ENCODE data around the gene ALKBH8.
"Not testable (repeated sequence)": the region's sequence is repeated elsewhere in the genome, so short reads cannot be mapped to it uniquely, and the experiment has no call there.

Gene ALKBH8

DNA sequence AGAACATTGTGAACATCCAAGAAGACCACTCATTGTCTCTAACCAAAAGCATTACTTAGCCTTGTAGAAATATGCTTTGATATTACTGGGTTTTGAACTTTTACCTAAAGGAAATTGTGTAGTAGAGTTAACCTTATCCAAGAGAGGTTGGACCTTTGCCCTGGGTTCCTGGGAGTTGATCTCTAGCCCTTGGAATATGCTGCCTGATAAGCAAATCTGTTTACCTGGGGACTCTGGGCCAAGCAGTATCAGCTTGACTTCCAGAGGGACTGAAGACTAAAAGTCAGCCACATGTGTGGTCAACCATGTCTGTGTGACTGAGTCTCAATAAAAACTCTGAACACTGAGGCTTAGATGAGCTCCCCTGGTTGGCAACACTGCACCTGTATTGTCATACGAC, 63.8 kb downstream of the ALKBH8 start:
- DNase-seq, result no peak

DNA sequence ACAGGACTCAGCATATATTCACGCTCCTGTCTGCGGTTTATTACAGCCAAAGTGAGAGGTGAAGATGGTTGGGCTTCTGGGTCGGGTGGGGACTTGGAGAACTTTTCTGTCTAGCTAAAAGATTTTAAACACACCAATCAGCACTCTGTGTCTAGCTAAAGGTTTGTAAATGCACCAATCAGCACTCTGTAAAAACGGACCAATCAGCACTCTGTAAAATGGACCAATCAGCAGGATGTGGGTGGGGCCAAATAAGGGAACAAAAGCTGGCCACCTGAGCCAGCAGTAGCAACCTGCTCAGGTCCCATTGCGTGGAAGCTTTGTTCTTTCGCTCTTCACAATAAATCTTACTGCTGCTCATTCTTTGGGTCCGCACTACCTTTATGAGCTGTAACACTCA, 68.2 kb downstream of the ALKBH8 start:
- DNase-seq, result not testable (repeated sequence)

DNA sequence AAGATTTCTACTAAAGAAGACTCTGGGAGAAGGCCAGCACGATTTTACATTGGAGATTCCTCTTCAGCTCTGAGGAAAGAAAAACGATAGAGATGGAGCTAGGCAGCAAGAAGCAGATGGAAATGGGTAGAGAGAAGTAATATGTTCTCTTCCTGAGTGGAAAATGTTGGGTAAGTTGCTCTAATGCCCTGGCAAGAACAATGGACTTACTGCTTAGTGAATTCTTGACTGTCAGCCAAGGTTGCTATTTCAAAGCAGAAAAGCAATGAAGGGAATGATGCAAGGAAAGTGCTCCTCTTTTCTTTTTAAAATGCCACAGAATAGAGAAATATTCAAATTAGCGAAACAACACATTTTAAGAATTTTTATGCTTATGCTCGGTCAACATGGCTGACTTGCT, 69.5 kb downstream of the ALKBH8 start:
- no peak for DNase-seq

DNA sequence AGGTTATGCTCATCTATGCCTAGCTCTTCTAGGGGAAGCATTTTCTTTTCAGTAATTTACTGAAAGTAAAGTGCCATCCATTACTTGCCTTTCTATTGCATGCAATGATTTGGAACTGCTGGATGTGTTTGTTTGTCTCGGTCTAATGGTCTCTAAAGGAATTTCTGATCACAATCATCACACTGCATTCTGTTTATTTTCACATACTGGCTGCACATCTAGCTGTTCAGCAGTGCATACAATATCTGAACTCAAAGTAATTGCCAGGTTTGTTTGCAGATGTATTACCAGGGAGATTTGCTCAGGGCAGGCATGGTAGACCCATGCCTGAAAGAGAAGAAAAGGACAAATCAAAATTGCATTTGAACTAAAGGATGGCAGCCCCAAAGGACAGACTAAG, 71.5 kb downstream of the ALKBH8 start:
- DNase-seq, result no peak

DNA sequence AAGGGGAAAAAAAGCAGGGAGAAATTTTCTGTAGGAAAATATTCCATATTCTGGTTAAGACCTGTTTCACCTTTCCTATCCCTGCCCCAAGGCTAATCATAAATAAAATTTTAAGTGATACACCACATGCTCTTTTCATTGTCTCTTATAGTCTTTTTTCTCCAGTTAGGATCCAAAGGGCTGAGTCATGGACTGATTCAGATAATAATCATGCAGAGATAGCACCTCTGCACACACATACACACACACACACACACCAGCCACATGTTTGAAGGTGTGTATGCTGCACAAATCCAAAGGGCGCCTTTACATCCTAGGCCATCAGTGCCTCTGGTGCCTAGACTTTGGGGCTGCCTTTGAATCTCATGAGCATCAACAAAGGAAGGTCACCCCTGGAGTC, 72.4 kb downstream of the ALKBH8 start:
- no peak for DNase-seq

DNA sequence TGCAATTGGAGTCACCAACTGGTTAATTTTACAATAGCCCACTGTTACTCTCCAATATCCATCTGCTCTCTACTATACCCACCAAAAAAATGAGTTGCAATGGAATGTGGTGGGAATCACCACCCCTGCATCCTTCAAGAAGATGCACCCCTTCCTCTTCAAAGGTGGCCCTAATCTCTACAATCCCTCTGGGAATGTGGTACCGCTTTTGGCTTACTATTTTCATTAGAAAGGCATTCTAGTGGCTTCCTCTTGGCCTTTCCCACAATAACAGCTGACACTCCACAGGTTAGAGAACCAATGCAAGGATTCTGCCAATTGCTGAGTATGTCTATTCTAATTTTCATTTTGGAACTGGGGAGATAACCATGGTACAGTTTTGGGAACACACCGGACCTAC, 74.7 kb downstream of the ALKBH8 start:
- no peak for DNase-seq

DNA sequence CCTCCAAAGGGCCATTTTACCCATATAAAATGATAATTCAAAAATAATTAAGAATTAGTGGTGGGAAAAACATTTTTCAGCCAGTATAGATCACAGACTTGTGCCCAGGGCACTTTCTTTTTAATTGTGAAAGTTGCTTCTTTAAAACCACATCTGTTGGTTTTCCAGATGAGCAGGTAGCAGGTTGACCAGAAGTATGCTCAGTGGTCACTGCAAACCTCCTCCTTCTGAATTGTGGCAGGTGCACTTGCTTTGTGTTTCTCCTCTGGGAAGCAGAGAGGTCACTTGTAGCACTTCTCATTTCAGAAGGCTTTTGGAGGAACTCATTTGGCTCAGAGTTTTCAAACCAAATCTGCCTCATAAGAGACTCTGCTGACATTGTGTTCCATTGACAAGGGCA, 83.3 kb downstream of the ALKBH8 start:
- DNase-seq, result no peak

DNA sequence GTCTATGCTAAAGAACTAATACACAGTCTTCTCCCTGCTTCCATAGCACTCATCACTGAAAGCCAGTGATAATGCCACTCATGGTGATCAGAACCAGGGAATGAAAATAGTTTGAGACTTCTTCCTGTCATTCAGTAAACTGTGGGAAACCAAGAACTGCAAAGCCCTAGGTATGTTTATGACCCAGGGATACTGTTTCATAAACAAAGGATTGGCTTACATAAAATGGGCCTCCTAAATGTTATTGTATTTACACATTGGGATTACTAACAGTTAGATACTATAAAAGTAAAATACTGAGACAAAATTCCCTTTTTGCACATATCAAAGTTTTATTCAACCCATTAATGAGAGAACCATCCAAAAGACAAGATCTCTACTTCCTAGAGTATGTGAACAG, 86.6 kb downstream of the ALKBH8 start:
- no peak for DNase-seq

DNA sequence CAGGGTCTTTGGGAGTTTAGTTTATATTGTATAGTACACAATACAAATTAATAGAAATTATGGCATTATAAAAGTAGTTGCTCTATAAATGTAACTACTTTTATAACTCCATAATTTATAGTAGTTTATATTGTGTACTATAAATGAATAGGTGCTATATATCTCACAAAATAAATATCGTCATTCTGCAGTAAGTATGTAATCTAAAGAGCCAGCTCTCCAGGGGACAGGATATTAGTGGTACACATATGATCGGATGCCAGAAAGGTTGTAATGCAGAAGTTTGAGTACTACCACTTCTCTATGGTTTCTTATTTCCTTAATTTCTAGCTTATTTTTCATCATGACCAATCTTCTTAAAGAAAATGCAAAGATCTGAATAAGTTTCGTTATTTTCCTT, 87.7 kb downstream of the ALKBH8 start:
- DNase-seq, result no peak

DNA sequence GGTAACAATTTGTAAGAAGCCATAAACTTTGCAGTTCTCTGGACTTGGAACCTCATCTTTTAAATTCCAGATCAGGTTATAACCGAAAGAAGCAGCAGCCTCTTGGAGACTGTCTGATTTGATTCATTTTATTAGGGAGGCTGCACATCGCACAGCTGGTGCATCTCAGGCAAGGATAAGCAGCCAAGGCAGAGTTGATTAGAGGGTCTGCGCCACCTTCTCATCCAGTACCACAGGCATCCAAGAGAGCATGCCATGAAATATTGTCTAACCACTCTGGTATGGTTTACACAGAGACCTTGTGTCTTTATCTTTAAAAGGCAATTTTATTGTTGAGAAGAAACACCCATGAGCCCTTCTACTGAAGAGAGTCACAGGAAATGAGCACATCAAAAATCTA, 91.7 kb downstream of the ALKBH8 start:
- no peak for DNase-seq

DNA sequence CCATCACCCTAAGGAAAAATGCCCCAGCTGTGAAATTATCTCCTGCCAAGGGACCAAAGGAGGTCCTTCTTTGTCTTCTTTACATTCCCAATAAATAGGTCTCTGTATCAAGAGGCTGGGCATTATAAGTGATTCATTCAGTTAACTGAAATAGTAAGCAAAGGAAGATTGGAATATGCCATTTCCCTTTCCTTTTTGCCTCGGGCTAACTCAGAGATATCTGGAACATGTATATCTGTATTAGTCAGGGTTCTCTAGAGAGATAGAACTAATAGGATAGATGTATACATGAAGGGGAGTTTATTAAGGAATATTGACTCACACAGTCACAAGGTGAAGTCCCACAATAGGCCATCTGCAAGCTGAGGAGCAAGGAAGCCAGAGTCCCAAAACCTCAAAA, 92.6 kb downstream of the ALKBH8 start:
- no peak for DNase-seq

DNA sequence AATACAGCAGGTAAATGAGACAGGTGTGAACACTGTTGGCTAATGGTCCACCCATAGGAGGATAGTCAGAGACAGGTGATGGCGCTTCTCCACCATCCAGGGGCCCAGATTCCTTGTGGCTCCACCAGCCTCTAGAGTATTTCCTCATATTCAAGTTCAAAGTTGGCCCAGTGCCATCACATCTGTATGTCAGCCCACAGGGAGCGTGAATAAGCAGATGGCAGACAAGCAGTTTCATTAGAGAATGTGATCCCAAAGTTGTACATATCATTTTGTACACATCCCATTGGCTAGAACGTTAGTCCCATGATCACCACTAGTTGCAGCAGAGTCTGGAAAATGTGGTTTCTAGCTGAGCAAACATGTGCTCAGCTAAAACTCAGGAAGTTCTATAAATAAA, 96.9 kb downstream of the ALKBH8 start:
- no peak for DNase-seq

DNA sequence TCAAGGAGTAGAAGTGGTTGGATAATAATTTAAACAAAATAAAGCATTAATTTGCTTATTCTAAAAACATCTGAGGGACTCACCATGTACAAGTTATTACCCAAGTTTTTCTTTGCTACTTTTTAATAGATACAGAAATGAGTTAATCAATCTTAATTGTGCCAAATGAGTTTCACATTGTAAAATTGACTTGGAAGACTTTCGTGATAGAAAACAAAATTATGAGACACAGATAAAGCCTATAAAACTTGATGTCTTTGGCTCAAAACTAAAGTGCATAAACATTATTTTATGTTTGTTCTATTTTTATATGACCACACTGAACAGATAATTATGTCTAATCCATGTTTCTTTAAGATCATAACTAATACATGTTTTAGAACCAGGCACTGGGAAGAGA, 97.8 kb downstream of the ALKBH8 start:
- DNase-seq, result no peak

DNA sequence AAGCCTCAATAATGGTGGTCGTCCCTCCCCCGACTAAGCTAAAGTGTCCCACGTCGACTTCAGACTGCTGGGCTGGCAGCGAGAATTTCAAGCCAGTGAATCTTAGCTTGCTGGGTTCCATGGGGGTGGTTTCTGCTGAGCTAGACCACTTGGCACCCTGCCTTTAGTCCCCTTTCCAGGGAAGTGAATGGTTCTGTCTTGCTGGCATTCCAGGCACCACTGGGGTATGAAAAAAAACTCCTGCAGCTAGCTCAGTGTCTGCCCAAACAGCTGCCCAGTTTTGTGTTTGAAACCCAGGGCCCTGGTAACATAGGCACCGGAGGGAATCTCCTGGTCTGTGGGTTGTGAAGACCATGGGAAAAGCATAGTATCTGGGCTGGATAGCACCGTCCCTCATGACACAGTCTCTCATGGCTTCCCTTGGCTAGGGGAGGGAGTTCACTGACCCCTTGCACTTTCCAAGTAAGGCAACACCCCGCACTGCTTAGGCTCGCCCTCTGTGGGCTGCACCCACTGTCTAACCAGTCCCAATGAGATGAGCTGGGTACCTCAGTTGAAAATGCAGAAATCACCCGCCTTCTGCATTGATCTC, 99.2 kb downstream of the ALKBH8 start:
- not testable (repeated sequence) for DNase-seq

DNA sequence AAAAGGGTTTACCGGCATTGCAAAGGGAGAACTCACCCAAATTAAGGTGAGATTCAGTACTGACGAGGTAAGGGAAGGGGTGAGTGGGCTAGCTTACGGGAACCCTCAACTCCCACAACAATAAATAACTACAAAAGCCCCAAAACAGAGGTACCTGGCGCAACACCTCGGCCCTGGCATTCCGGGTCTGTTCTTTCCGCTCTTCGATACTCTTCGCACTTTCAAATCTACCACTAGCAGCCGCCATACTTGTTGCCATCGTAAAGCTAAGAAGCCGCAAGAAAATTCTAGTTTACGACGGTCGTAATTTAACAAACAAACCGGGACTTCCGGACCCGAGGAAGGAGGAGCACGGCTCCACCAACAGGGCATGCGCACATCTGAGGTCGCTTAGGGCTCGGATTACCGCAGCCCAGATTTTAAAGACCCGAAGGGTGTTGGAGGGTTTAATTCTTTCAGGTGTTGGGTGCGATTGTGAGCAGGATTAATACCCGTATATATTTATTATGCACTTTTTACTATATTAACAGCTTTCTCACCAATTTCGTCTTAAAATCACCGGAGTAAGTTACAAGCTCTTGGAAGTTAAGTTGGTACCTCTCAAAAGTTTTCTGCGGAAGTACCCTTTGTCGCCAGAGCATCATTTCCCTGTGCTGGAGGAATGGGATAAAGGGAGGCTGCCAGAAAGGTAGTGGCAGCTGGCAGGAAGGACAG, 107.8 kb downstream of the ALKBH8 start, which contains the start of gene CWF19L2:
CWF19L2 (minus strand) TSS at position 268 of the 714 bp plus-strand sequence; CDS start at position 259, 9 bp downstream.
- peak; percentile 82 to 85 for DNase-seq

DNA sequence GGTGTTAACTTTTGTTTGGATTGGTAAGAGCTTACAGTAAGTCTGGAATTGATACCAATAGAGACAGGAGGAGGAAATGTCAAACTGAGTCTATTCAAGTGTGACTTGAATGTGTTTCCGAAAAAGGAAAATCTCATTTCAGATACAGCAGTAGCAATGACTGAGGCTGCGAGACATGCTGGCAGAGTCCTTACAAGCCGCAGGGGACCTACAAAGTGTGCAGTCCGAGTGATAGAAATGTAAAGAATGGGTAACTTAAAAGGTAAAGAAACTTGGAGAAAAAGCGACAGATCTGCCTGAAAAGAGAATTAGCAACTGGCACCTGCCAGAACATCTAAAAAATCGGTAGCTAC, 108.4 kb downstream of the ALKBH8 start:
- peak in 1 of 2 experiments; percentile 0 for DNase-seq

DNA sequence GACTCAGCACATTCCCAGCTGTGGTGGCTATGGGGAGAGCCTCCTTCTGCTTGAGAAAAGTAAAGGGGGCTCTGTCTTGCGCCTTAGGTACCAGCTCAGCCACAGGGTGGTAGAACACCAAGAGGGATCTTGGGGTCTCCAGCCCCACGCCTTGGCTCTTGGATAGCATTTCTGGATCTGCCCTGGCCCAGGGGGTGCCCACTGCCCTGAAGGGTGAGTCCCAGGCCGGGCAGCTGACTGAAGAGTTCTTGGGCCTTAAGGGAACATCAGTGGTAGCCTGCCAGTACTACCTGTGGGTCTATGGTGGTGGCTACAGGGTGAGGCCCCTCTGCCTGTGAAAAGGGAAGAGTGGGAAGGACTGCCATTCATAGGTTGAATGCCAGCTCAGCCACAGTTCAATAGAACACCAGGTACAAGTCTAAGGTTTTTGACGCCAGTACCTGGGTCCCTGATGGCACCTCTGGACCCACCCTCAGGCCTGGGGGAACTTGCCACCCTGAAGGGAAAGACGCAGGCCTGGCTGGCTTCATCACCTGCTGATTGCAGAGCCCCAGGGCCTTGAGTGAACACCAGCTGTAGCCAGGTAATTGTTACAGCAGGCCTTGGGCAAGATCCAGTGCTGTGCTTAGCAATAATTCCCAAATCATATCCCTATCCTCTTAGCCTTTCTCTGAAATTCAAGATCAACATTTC, 111.8 kb downstream of the ALKBH8 start:
- DNase-seq, result no peak
